ENCODE measurements around the gene MAPK10. TPM values are rescaled to one million over a fixed set of nuclear protein-coding genes. Genes with fewer than 3 reads are reported as not detected.

Gene MAPK10
- total and polyA plus RNA-seq, 5 donors from 2014 or later = 0.72 TPM; not detected in 4

DNA sequence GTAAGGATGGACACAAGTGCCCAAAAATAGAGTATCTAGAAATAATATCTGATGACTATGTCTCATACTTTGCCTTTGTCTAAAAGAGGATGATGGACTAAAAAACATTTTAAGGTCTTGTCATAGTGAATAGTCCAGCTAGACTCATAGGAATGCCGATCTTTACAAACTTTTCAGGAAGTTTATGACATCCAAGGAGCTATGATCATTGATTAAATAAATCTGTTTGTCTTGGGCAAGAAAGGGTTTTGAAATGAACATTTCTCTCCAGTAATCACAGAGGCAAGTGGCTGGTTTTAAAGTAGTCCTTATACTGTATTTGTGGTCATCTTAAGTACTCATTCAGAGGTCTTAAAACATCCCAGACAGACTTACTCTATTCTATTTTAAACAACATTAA, 109.8 kb downstream of the MAPK10 start:
- no peaks in the 10 kb centered on the region for H3K27me3 ChIP-seq (ENCODE audit: control insufficient read depth, insufficient read depth, low read length)
- no peak overlapping the region for H3K27ac ChIP-seq (ENCODE audit: insufficient read depth, low read length, poor library complexity, severe bottlenecking)
- no peak overlapping the region for H3K27ac Mint-ChIP-seq
- no peaks in the 10 kb centered on the region for H3K36me3 ChIP-seq (ENCODE audit: control insufficient read depth, insufficient read depth, low read length)
- no peaks in the 10 kb centered on the region for H3K4me1 ChIP-seq (ENCODE audit: control insufficient read depth, insufficient read depth, low read length, poor library complexity, severe bottlenecking)
- H3K9me3 ChIP-seq (ENCODE audit: control insufficient read depth in 2 of 2, low read length in 2 of 2) = no peaks in the 10 kb centered on the region
- no peak for ATAC-seq (ENCODE audit: low read depth in 2 of 2)
- no peak overlapping the region for H3K4me3 Mint-ChIP-seq
- no peaks in the 10 kb centered on the region for H3K27me3 Mint-ChIP-seq
- no peaks in the 10 kb centered on the region for H3K4me1 Mint-ChIP-seq
- H3K36me3 Mint-ChIP-seq = no peaks in the 10 kb centered on the region
- DNase-seq = no peak
- H3K9me3 Mint-ChIP-seq = peaks cover 0 to 7% (median 0%) of the 10 kb centered on the region in 7 donors
- no peak overlapping the region for H3K4me3 ChIP-seq (ENCODE audit: low read depth, low read length)

DNA sequence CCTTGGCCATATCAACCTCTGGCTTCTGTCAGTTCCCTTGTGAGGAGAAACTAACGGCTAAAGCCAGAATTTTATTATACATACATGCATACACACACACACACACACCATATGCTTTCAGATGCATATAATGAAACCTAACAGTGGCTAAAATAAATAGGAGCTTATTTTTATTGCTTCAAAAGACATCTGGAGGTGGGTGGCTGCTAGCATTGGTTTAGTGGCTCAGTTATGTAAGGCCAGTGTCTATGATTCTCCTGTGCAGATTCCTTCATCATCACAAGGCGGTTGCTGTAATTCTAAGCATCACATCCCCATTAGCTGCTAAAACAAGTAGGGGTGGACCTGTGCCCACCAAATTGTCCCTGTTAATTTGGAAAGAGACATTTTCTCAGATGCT, 110.8 kb downstream of the MAPK10 start:
- no peak for DNase-seq
- no peaks in the 10 kb centered on the region for H3K36me3 Mint-ChIP-seq
- no peaks in the 10 kb centered on the region for H3K9me3 ChIP-seq (ENCODE audit: control insufficient read depth in 2 of 2, low read length in 2 of 2)
- H3K4me3 Mint-ChIP-seq = no peak overlapping the region
- H3K4me1 ChIP-seq (ENCODE audit: control insufficient read depth, insufficient read depth, low read length, poor library complexity, severe bottlenecking) = no peaks in the 10 kb centered on the region
- no peak overlapping the region for H3K27ac Mint-ChIP-seq
- H3K27me3 Mint-ChIP-seq = no peaks in the 10 kb centered on the region
- peaks cover 0 to 7% (median 0%) of the 10 kb centered on the region in 7 donors for H3K9me3 Mint-ChIP-seq
- no peaks in the 10 kb centered on the region for H3K27me3 ChIP-seq (ENCODE audit: control insufficient read depth, insufficient read depth, low read length)
- H3K4me1 Mint-ChIP-seq = no peaks in the 10 kb centered on the region
- H3K36me3 ChIP-seq (ENCODE audit: control insufficient read depth, insufficient read depth, low read length) = no peaks in the 10 kb centered on the region
- H3K27ac ChIP-seq (ENCODE audit: insufficient read depth, low read length, poor library complexity, severe bottlenecking) = no peak overlapping the region
- no peak overlapping the region for H3K4me3 ChIP-seq (ENCODE audit: low read depth, low read length)
- ATAC-seq (ENCODE audit: low read depth in 2 of 2) = no peak

GRCh38 chr4:86247906-86248305, 111.9 kb downstream of the MAPK10 start:
- Mint-ChIP-seq H3K36me3 (no peaks in the 10 kb centered on the region), H3K9me3 (peaks cover 0 to 12% (median 4%) of the 10 kb centered on the region in 7 donors), H3K27ac (no peak overlapping the region), H3K27me3 (no peaks in the 10 kb centered on the region), H3K4me3 (no peak overlapping the region), H3K4me1 (no peaks in the 10 kb centered on the region)
- peaks cover 0 to 2% of the 10 kb centered on the region in 2 experiments for H3K9me3 ChIP-seq (ENCODE audit: control insufficient read depth in 2 of 2, low read length in 2 of 2)
- no peak for ATAC-seq (ENCODE audit: low read depth in 2 of 2)
- no peak overlapping the region for H3K4me3 ChIP-seq (ENCODE audit: low read depth, low read length)
- no peaks in the 10 kb centered on the region for H3K4me1 ChIP-seq (ENCODE audit: control insufficient read depth, insufficient read depth, low read length, poor library complexity, severe bottlenecking)
- H3K36me3 ChIP-seq (ENCODE audit: control insufficient read depth, insufficient read depth, low read length) = no peaks in the 10 kb centered on the region
- DNase-seq = no peak
- H3K27me3 ChIP-seq (ENCODE audit: control insufficient read depth, insufficient read depth, low read length) = no peaks in the 10 kb centered on the region
- H3K27ac ChIP-seq (ENCODE audit: insufficient read depth, low read length, poor library complexity, severe bottlenecking) = no peak overlapping the region

DNA sequence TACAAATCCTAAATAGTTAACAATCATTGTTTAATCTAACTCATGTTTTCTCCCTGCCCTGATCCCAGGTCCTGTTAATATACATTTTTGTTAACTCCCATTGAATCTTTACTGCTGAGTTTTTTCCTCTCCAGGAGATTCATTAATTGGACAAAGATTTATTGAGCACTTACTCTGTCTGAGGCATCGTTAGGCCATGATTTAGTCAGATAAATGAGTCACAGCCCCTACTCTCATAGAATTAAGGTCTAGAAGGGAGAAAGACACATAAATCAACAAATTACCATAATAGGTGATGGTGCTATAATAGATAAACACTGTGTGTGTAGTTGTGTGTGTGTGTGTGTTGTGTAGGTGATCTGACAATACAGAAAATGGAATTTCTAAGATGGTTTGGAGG, 112.5 kb downstream of the MAPK10 start:
- Histone ChIP-seq H3K36me3 (ENCODE audit: control insufficient read depth, insufficient read depth, low read length) (no peaks in the 10 kb centered on the region), H3K9me3 (ENCODE audit: control insufficient read depth in 2 of 2, low read length in 2 of 2) (peaks cover 2 to 4% of the 10 kb centered on the region in 2 experiments), H3K27me3 (ENCODE audit: control insufficient read depth, insufficient read depth, low read length) (no peaks in the 10 kb centered on the region), H3K4me3 (ENCODE audit: low read depth, low read length) (no peak overlapping the region), H3K27ac (ENCODE audit: insufficient read depth, low read length, poor library complexity, severe bottlenecking) (no peak overlapping the region), H3K4me1 (ENCODE audit: control insufficient read depth, insufficient read depth, low read length, poor library complexity, severe bottlenecking) (no peaks in the 10 kb centered on the region)
- Mint-ChIP-seq H3K4me3 (no peak overlapping the region), H3K27ac (no peak overlapping the region), H3K4me1 (no peaks in the 10 kb centered on the region), H3K36me3 (no peaks in the 10 kb centered on the region), H3K9me3 (peaks cover 0 to 12% (median 4%) of the 10 kb centered on the region in 7 donors), H3K27me3 (no peaks in the 10 kb centered on the region)
- DNase-seq (no peak), ATAC-seq (ENCODE audit: low read depth in 2 of 2) (no peak)

DNA sequence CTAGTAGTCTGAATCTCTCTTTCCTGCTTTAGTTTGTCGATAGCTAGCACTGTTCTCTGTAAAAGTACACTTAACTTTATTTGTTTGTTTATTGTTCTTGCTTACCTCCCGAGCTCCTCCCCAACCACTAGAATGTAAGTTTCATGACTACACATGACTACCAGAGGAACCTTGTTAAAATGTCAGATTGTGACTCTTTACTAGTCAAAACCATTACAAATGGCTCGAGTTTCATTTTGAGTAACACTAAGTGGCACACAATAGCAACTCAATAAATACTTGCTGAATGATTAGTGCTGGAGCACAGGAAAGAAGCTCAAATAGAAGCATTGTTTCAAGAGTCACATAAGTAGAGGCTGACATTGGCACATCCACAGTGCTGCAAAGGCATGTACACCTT, 116.1 kb downstream of the MAPK10 start:
- Histone ChIP-seq H3K27ac (ENCODE audit: insufficient read depth, low read length, poor library complexity, severe bottlenecking) (no peak overlapping the region), H3K4me1 (ENCODE audit: control insufficient read depth, insufficient read depth, low read length, poor library complexity, severe bottlenecking) (no peaks in the 10 kb centered on the region), H3K4me3 (ENCODE audit: low read depth, low read length) (no peak overlapping the region), H3K27me3 (ENCODE audit: control insufficient read depth, insufficient read depth, low read length) (no peaks in the 10 kb centered on the region), H3K9me3 (ENCODE audit: control insufficient read depth in 2 of 2, low read length in 2 of 2) (peaks cover 2 to 4% of the 10 kb centered on the region in 2 experiments), H3K36me3 (ENCODE audit: control insufficient read depth, insufficient read depth, low read length) (no peaks in the 10 kb centered on the region)
- Mint-ChIP-seq H3K36me3 (no peaks in the 10 kb centered on the region), H3K27me3 (no peaks in the 10 kb centered on the region), H3K4me3 (no peak overlapping the region), H3K9me3 (peaks cover 3 to 27% (median 8%) of the 10 kb centered on the region in 7 donors), H3K4me1 (no peaks in the 10 kb centered on the region), H3K27ac (no peak overlapping the region)
- ATAC-seq (ENCODE audit: low read depth in 2 of 2) (no peak), DNase-seq (no peak)

GRCh38 chr4:86242677-86243076, 117.2 kb downstream of the MAPK10 start:
- Mint-ChIP-seq H3K27me3 (no peaks in the 10 kb centered on the region), H3K9me3 (peaks cover 3 to 30% (median 8%) of the 10 kb centered on the region in 7 donors), H3K36me3 (no peaks in the 10 kb centered on the region), H3K27ac (no peak overlapping the region), H3K4me1 (no peaks in the 10 kb centered on the region), H3K4me3 (no peak overlapping the region)
- Histone ChIP-seq H3K27ac (ENCODE audit: insufficient read depth, low read length, poor library complexity, severe bottlenecking) (no peak overlapping the region), H3K4me1 (ENCODE audit: control insufficient read depth, insufficient read depth, low read length, poor library complexity, severe bottlenecking) (no peaks in the 10 kb centered on the region), H3K27me3 (ENCODE audit: control insufficient read depth, insufficient read depth, low read length) (no peaks in the 10 kb centered on the region), H3K36me3 (ENCODE audit: control insufficient read depth, insufficient read depth, low read length) (no peaks in the 10 kb centered on the region), H3K4me3 (ENCODE audit: low read depth, low read length) (no peak overlapping the region), H3K9me3 (ENCODE audit: control insufficient read depth in 2 of 2, low read length in 2 of 2) (peaks cover 2 to 4% of the 10 kb centered on the region in 2 experiments)
- DNase-seq = no peak
- ATAC-seq (ENCODE audit: low read depth in 2 of 2) = no peak

- Mint-ChIP-seq H3K27me3 (no peaks in the 10 kb centered on the region), H3K4me3 (no peak overlapping the region), H3K4me1 (no peaks in the 10 kb centered on the region)
Observed at GRCh38 chr4:86235549-86235948, 124.3 kb downstream of the MAPK10 start.

DNA sequence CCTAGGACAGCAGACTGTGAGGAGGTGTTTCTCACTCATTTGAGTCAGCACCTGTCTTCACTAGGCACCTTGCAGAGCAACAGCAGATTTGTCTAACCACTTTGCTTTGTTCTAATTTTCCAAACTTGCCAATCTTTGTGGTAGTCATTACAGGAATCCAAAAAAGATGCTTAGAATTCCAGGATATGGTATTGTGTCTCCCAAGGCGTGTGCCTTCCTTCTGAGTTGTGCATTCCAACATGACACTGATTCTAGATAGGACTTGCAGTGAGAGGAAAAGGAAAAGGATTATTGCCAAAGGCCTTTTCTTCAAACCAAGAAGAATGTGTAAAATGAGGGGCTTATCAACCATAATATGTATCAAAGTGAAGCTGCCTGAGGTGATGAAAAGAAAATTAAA, 126.2 kb downstream of the MAPK10 start:
- DNase-seq (no peak), ATAC-seq (ENCODE audit: low read depth in 2 of 2) (no peak)
- no peak overlapping the region for H3K27ac ChIP-seq (ENCODE audit: insufficient read depth, low read length, poor library complexity, severe bottlenecking)
- Mint-ChIP-seq H3K4me3 (no peak overlapping the region), H3K27me3 (no peaks in the 10 kb centered on the region), H3K4me1 (no peaks in the 10 kb centered on the region), H3K36me3 (no peaks in the 10 kb centered on the region), H3K9me3 (peaks cover 0 to 21% (median 5%) of the 10 kb centered on the region in 7 donors), H3K27ac (no peak overlapping the region)
- no peaks in the 10 kb centered on the region for H3K4me1 ChIP-seq (ENCODE audit: control insufficient read depth, insufficient read depth, low read length, poor library complexity, severe bottlenecking)
- H3K36me3 ChIP-seq (ENCODE audit: control insufficient read depth, insufficient read depth, low read length) = no peaks in the 10 kb centered on the region
- H3K4me3 ChIP-seq (ENCODE audit: low read depth, low read length) = no peak overlapping the region
- H3K27me3 ChIP-seq (ENCODE audit: control insufficient read depth, insufficient read depth, low read length) = no peaks in the 10 kb centered on the region
- no peaks in the 10 kb centered on the region for H3K9me3 ChIP-seq (ENCODE audit: control insufficient read depth in 2 of 2, low read length in 2 of 2)

More at GRCh38 chr4:86235549-86235948, 124.3 kb downstream of the MAPK10 start:
- Mint-ChIP-seq H3K9me3 (peaks cover 0 to 31% (median 9%) of the 10 kb centered on the region in 7 donors), H3K27ac (no peak overlapping the region), H3K36me3 (no peaks in the 10 kb centered on the region)
- DNase-seq (no peak), ATAC-seq (ENCODE audit: low read depth in 2 of 2) (no peak)
- Histone ChIP-seq H3K4me1 (ENCODE audit: control insufficient read depth, insufficient read depth, low read length, poor library complexity, severe bottlenecking) (no peaks in the 10 kb centered on the region), H3K27me3 (ENCODE audit: control insufficient read depth, insufficient read depth, low read length) (no peaks in the 10 kb centered on the region), H3K27ac (ENCODE audit: insufficient read depth, low read length, poor library complexity, severe bottlenecking) (no peak overlapping the region), H3K9me3 (ENCODE audit: control insufficient read depth in 2 of 2, low read length in 2 of 2) (no peaks in the 10 kb centered on the region), H3K4me3 (ENCODE audit: low read depth, low read length) (no peak overlapping the region), H3K36me3 (ENCODE audit: control insufficient read depth, insufficient read depth, low read length) (no peaks in the 10 kb centered on the region)
